Neural crest cell (in vitro differentiated cells): Measurements from ENCODE around the gene MARK3. TPM values are rescaled to one million over a fixed set of nuclear protein-coding genes. Genes with fewer than 3 reads are reported as not detected.

Source experiments
- DNase-seq: peaks from one replicate; pipeline ENCODE4 v3.0.0; 2021; ENCODE audit warnings: low read depth, mixed read lengths, low spot score
- H3K27ac Mint-ChIP-seq: one replicate; pipeline ENCODE4 v1.8.0; 2021; ENCODE audit warnings: mild to moderate bottlenecking, mixed read lengths; ENCODE audit not compliant: unreplicated experiment
- H3K27me3 Mint-ChIP-seq: 2 replicates; pipeline ENCODE4 v1.8.0; 2021; ENCODE audit warnings: low read depth, mild to moderate bottlenecking, mixed read lengths
- H3K36me3 Mint-ChIP-seq: 2 replicates; pipeline ENCODE4 v1.8.0; 2021; ENCODE audit warnings: low read depth, mild to moderate bottlenecking, mixed read lengths
- H3K4me1 Mint-ChIP-seq: 2 replicates; pipeline ENCODE4 v1.8.0; 2021; ENCODE audit warnings: mixed read lengths
- H3K4me3 Mint-ChIP-seq: one replicate; pipeline ENCODE4 v1.8.0; 2021; ENCODE audit warnings: mild to moderate bottlenecking, mixed read lengths
- H3K9me3 Mint-ChIP-seq: 2 replicates; pipeline ENCODE4 v1.8.0; 2021; ENCODE audit warnings: mixed read lengths
- total RNA-seq: library from RNA; stranded (reverse); gene quantifications from 2 replicates; pipeline ENCODE4 v1.2.1, GENCODE V29; 2021
- TF ChIP-seq, protein P1 (sequence below): fragments of 200-600 bp; sonication (generic); conservative IDR thresholded peaks from 2 replicates; pipeline ENCODE4 v1.5.0; 2021; ENCODE audit warnings: antibody characterized with exemption, mild to moderate bottlenecking

MARK3 gene
- total RNA-seq, 1 donor from 2014 or later = 98.8 TPM

DNA sequence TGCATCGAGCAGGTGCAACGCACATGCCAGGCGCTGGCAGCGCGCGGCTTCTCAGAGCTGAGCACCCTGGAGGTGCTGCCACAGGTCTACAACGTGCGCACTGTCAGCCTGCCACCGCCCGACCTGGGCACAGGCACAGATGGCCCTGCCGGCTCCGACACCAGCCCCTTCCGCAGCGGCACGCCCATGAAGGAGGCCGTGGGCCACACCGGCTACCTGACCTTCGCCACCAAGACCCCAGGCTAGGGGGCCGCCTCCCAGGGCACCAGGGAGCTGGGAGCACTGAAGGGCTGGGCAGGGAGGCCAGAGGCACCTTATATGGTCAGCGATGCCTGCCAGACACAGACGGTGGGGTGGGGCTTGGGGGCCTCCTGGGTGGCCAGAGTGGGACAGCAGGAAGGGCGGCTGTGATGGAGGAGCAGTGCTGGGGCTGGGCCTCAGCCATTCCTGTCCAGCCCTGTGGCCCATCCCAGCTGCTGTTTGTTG, 149.4 kb downstream of the MARK3 start:
- TF ChIP-seq, protein P1, sequence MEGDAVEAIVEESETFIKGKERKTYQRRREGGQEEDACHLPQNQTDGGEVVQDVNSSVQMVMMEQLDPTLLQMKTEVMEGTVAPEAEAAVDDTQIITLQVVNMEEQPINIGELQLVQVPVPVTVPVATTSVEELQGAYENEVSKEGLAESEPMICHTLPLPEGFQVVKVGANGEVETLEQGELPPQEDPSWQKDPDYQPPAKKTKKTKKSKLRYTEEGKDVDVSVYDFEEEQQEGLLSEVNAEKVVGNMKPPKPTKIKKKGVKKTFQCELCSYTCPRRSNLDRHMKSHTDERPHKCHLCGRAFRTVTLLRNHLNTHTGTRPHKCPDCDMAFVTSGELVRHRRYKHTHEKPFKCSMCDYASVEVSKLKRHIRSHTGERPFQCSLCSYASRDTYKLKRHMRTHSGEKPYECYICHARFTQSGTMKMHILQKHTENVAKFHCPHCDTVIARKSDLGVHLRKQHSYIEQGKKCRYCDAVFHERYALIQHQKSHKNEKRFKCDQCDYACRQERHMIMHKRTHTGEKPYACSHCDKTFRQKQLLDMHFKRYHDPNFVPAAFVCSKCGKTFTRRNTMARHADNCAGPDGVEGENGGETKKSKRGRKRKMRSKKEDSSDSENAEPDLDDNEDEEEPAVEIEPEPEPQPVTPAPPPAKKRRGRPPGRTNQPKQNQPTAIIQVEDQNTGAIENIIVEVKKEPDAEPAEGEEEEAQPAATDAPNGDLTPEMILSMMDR = no peak
- no peaks in the 10 kb centered on the region for H3K9me3 Mint-ChIP-seq
- no peaks in the 10 kb centered on the region for H3K36me3 Mint-ChIP-seq
- H3K27me3 Mint-ChIP-seq = no peaks in the 10 kb centered on the region
- no peak overlapping the region for H3K27ac Mint-ChIP-seq
- no peak for DNase-seq
- H3K4me1 Mint-ChIP-seq = peaks cover 13% of the 10 kb centered on the region
- H3K4me3 Mint-ChIP-seq = no peak overlapping the region

DNA sequence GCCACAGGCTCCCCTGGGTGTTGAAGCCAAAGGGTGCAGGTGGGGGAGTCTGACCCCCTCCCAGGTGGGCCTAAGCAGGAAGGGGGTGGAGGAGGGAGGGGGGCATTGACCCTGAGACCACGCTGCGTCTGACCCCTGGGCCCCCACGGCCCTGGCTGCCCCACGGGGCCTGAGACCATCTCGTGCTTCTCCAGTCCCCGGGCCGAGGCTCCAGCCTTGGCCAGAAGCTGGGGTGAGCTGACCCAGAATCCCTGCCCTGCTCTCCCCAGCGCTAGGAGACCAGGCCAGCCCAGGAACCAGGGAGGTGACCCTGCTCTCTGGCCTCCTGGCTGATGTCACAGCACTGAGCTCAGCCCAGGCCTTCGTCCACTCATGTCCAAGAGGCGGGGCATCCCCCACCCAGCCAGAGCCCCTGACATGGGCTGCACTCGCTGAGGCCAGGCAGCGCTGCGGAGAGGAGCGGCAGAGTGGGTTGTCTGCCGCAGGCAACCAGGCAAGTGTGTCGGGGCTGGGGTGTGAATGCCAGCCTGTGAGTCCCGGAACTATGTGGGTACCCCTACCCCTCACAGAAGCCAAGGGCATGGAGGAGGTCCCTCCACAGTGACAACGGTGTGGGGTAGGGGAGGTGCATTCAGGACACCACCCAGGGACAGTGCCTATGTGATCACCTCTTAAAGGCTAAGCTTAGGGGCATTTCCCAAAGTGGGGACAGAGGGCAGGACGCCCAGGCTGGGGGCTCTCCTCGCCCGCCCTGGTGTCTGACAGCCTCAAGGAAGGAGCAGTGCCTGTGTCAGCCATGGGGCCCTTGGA, 150.1 kb downstream of the MARK3 start:
- no peaks in the 10 kb centered on the region for H3K36me3 Mint-ChIP-seq
- H3K9me3 Mint-ChIP-seq = no peaks in the 10 kb centered on the region
- H3K27me3 Mint-ChIP-seq = no peaks in the 10 kb centered on the region
- H3K4me1 Mint-ChIP-seq = peaks cover 7% of the 10 kb centered on the region
- no peak overlapping the region for H3K27ac Mint-ChIP-seq
- TF ChIP-seq, protein P1 = no peak
- no peak overlapping the region for H3K4me3 Mint-ChIP-seq
- DNase-seq = no peak

DNA sequence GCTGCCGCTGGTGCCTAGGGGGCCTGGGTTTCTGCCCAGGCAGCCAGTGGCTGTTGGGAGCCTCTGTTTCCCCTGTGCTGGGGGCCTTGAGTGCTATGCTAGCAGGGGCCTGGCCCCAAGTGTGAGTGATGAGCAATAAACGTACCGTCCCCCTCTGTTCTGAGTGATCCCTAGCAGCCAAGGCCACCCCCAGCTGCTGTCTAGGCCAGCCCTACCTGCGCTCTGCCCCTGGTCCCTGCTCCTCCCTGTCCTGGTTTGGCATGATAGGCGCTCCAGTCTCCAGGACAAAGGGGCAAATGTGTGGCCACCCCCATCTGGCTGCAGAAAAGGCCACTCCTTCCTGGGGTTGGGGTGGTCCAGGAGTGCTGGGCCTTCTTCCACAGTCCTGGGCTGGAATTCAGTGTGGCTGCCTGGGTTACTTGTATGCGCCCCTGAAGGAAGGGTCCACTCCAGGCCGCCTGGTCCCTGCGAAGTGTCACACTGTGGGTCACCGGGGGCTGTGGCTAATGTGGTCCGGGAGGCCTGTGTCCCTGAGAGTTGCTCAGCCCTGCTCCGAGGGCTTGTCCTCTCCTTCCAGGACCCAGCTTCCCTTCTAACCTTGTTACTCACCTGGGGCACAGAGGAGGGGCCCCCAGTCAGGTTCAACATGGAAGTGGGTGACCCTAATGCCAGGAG, 150.8 kb downstream of the MARK3 start:
- peaks cover 11% of the 10 kb centered on the region for H3K4me1 Mint-ChIP-seq

DNA sequence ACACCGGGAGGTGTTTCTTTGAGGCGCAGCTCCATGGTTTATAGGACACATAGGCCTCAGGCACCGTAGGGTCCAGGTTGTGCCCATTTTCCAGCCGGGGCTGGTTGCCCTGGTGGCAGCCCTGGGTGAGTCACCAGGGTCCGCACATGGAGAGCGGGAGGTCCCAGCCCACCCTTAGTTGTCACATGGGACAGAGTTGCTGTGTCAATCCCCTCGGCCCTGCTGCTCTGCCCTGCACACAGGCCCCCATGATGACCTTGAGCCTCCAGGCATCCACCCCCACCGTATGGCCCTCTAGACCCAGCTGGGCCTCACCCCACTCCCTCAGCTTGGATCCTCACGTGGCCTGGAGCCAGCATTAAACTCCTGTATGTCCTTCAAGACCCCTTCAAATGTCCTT, 151.5 kb downstream of the MARK3 start:
- Mint-ChIP-seq H3K36me3 (no peaks in the 10 kb centered on the region), H3K9me3 (no peaks in the 10 kb centered on the region), H3K4me1 (peaks cover 12% of the 10 kb centered on the region), H3K27ac (peak overlapping the region; percentile 70), H3K27me3 (no peaks in the 10 kb centered on the region), H3K4me3 (peak overlapping the region; percentile 43)
- DNase-seq = no peak
- TF ChIP-seq, protein P1 = no peak

More for the DNA sequence above, 150.8 kb downstream of the MARK3 start:
- no peak overlapping the region for H3K27ac Mint-ChIP-seq
- no peak for DNase-seq
- no peak overlapping the region for H3K4me3 Mint-ChIP-seq
- H3K9me3 Mint-ChIP-seq = no peaks in the 10 kb centered on the region
- no peaks in the 10 kb centered on the region for H3K36me3 Mint-ChIP-seq
- TF ChIP-seq, protein P1 = no peak
- H3K27me3 Mint-ChIP-seq = no peaks in the 10 kb centered on the region

DNA sequence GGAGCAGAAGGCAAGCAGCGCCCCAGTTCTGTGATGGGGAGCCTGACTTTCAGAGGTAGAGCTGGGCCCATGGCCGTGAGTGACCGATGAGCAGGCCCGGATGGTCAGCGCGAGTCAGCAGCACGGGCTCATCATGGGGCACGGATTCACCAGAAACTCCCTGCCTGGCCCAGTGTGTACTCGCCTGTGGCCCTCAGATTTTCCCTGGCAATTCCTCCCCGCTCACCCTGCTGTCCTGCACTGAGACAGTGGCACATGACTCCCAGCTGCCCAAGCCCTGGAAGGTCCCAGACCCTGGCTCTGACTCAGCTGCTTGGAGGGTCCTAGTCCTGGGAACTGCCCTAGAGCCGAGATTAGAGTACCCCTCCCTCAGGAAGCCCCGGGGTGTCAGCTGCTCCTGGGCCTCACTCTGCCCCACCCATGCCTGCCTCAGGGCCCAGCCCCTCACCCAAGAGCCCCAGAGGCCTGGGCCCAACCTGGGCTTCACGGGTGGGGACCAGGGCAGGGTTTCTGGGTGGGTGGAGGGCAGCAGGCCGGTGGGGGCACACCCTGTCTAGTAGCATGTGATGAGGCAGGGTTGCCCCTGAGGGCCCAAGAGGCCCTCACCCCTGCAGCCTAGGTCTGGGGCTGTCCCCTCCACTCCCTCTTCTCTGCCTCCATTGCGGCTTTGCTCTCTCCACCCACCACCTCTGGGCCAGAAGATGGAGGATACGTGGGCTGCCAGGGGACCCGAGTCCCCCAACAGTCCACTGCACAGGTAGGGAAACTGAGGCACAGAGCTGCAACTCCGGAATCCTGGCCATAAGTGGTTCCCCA, 152.2 kb downstream of the MARK3 start:
- Mint-ChIP-seq H3K4me1 (peaks cover 15% of the 10 kb centered on the region), H3K27ac (peak overlapping the region; percentile 70), H3K36me3 (no peaks in the 10 kb centered on the region), H3K4me3 (peak overlapping the region; percentile 43), H3K27me3 (no peaks in the 10 kb centered on the region), H3K9me3 (no peaks in the 10 kb centered on the region)
- TF ChIP-seq, protein P1 = no peak
- no peak for DNase-seq
